ENCODE measurements around the gene DTNB.

- TF ChIP-seq CTCF (conservative IDR thresholded peaks at IDR 0.05 in 1 of 2, IDR thresholded peaks at IDR 0.05 in 1 of 2; ENCODE audit: low read depth in 1 of 2, low read length in 2 of 2) = no peak
- TF ChIP-seq EZH2 (IDR thresholded peaks at IDR 0.05; ENCODE audit: low read length, missing control alignments) = no peak
Measured at GRCh38 chr2:25414781-25415180, 258.6 kb downstream of the DTNB start.

Data from fibroblast of lung (primary cell).